ENCODE data around the gene PSMB10.

PSMB10 gene

DNA sequence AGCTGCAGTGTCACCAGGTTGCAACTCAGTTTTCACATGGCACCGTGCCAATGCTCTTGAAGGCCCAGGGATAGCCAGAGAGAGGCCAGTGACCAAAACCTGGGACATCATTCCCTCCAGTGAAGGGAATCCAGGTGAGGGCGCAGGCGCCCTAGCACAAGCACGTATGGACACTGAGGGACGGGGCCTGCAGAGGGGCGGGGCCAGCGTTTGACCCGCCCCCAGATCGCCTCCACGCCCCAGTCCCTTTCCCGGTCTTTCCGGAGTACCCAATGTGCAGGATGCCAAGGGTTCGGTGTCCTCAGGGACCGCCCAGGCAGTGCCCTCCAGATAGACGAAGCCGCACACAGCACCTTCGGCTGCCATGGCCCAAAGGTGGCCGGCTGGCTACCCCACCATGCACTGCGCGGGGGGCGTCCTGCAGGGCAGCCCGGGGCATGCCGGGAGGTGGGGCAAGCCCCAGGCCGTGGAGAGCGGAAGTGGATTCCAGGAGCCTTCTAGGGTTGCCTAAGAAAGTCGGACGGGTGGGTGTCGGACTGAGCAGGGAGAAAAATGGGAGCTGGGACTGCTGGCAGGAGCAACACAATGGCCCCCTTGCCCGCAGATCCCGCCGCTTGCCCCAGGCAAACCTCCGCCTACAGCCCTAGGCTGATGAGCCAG lies 27.1 kb upstream of the PSMB10 start:
- no peak for DNase-seq (ENCODE audit: low read depth in 2 of 2)

GRCh38 chr16:67963292-67963661 lies 26.6 kb upstream of the PSMB10 start:
- DNase-seq (ENCODE audit: low read depth in 2 of 2) = no peak

DNA sequence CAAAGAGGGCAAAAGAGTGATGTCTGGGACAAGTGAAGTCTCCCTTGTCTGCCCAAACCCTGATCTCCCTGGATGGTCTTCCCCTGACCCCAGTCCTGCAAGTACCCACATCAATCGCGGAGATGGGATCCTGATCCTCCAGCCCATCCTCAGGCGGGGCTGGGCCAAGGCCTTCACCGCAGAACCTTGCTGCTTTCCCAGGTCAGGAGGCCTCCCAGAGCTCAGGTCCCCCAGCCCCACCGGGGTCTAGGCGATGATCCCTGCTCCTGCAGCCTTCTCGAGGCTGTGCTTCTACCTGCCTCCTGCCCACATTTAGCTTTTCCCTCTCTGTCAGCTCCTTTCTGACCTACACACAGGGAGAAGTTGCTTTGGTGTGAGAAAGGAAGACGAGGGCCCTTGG lies 25.5 kb upstream of the PSMB10 start:
- no peak for DNase-seq (ENCODE audit: low read depth in 2 of 2)

DNA sequence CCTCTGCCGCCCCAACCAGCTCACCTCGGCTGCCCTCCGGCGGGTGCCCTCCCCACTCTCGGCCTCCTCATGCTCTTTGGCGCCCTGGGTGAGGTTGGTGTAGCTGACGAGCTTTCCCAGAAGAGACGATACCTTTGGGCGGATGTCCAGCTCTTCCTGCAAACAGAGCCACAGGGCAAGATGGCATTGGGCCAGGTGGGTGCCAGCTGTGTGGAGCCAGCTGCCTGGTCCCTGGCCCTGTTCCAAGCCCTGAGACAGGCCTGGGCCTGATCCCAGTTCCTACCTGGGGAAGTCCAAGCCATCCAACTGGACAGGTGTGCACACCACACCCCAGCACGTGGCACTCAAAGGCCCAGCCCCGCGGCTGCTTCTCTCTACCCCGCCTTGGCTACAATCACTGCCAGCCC lies 24.9 kb upstream of the PSMB10 start:
- DNase-seq (ENCODE audit: low read depth in 2 of 2) = no peak

DNA sequence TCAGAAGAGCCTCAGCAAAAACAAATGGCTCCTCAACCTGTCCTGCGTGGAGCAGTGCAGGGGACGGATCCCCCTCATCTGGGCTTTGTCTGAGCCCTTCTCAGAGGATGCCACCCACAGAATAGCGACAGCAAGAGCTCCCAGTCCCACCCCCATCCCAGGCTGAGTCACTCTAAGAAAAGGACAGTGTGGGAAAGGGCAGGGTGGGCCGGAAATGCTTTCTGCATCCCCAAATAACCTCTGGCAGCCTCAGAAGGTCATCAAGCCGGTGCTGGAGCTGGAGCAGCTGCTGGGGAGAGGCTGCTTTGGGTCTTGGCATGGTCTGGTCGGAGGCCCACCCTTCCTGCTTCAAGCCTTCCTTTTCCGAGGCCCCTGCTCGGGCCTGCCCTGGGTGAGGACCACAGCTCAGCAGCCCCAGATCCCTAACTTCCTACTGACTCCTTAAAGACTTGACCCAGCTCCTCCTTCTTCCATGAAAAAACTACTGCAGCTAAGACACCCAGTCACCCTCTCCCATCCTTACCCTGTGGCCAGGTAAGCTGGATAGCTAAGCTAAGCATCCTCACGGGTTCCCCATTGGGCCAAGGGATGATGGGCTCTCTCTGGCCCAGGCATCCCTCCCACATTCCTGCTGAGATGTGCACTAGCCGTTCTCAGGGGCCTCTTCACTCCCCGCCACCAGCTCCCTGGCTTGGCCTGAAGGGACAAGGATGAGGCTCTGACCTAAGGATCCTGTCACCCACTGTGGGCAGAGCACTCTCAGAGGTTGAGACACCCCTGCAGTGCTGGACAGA lies 23.1 kb upstream of the PSMB10 start:
- DNase-seq (ENCODE audit: low read depth in 2 of 2) = no peak

- no peak for DNase-seq (ENCODE audit: low read depth in 2 of 2)
Observed at GRCh38 chr16:67957622-67958021, 21.0 kb upstream of the PSMB10 start.

DNA sequence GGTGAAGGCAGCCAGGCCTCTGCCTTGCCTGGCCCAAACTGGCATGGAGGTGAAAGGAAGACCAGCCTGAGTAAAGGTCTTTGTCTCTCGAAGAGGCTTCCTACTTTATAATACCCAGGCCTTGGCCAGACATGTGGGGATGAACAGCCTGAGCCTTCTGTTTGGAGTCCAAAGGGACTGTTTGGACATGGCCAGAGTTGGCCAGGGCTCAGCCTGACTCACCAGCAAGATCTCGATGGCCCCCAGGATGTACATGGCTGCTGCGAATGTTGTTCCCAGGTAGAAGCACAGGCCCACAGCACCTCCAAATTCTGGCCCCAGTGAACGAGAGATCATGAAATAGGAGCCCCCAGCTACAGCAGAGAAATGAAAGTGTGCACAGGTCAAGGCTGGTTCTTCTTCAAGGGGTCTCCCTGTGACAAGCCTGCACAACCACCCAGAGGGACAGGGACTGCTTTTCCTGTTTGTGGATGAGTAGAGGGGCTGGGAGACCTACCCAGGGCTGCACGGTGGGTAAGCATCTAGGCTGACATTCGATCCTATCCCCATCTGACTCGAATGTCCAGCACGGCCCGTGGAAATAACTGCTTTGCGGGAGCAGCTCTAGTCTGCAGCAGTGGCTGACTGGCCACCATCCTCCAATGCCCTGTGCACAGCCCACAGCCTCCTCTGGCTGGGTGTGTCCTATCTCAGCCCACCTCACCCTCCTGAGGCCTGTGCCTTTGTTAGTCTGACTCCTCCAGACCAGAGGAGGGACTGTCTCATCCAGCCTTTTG lies 18.0 kb upstream of the PSMB10 start:
- DNase-seq (ENCODE audit: low read depth in 2 of 2) = no peak

- no peak for DNase-seq (ENCODE audit: low read depth in 2 of 2)
Observed at GRCh38 chr16:67953641-67954375, 17.2 kb upstream of the PSMB10 start.

- DNase-seq (ENCODE audit: low read depth in 2 of 2) = no peak
Observed at GRCh38 chr16:67951485-67951884, 14.8 kb upstream of the PSMB10 start.

DNA sequence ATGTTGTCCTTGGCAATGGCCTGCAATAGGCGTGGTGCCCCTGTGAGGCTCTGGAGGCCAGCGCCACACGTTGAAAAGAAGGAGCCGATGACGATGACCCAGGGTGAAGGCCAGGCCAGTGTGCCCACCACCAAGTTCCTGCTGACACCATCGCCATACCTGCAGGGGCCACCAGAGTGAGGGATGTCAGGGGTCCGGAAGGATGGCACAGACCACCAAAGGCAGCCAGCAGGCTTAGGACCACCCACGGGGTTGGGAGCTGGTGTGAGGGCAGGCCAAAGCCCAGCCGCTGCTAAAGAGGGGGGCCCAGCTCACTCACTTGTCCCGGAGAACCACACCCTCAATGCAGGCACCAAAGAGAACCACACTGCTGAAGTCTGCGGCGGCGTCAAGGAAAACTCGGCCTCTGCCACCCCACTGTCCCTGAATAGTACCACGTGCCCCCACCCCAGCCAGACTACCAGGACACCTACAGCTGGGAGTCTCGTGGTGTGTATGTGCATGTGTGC lies 13.7 kb upstream of the PSMB10 start:
- no peak for DNase-seq (ENCODE audit: low read depth in 2 of 2)

DNA sequence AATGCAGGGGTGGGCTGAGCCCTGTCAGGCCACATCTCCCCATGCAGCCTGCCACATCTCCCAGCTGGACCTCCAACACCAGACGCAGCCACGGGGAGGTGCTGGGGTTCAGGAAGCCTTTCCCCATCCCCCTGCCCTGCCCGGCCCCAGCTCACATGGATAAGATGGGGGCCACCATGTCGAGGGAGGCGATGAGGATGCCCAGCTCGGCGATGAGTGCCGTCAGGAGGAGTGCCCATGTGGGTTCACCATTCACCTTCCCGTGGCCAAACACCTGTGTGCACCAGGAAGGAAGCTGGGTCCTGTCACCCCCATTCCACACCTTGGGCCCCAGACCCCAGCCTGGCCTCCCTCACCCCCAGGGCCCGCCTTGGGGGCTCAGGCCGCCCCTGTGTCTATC lies 13.0 kb upstream of the PSMB10 start:
- DNase-seq (ENCODE audit: low read depth in 2 of 2) = no peak

- no peak for DNase-seq (ENCODE audit: low read depth in 2 of 2)
Observed at GRCh38 chr16:67948015-67948414, 11.4 kb upstream of the PSMB10 start.

DNA sequence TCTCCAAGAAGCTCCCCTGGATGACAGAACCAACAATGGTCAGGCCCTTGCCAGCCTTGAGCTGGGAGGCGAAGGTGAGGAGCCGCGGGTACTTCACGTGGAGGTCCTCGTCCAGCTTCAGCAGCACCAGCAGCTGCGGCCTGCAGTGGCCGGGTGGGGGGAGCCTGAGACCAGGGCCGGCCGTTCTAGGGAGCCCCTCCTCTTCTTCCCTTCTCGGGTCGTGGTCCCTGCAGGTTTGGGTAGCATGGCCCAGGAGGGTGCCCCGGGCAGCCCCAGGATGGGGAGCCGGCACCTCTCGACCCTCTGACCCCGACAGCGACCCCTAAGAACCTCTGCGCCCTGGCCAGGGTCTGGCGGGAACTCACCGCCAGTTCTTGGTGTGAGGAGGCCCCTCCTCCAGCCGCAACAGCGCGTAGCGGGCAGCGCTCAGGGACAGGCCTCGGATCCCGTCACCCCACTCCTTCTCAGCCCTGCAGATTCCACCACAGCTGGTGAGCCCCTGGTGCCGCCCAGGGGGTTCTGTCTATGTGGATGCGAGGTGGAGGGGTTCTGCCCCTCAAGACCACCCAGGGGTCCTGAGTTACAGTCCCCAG lies 10.4 kb upstream of the PSMB10 start:
- no peak for DNase-seq (ENCODE audit: low read depth in 2 of 2)

DNA sequence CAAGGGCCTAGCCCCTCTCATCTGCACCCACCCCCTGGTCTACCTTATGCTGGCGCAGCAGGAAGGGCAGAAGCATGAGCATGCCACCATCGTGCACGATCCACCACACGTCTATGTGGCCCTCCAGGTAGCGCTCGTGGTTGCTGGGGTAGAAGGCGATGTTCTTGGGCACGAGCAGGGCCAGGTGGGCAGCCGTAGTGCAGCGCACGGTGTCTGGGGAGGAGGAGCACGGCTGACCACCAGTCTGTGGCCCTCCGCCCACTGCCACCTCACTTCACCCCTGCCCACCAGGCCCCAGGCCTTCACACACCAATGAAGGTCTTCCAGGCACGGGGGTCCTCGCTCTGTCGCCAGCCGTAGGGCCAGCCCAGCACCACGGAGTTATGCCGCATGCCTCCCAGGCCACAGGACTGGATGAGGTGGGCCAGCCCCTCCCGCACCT lies 9.5 kb upstream of the PSMB10 start:
- no peak for DNase-seq (ENCODE audit: low read depth in 2 of 2)

- no peak for DNase-seq (ENCODE audit: low read depth in 2 of 2)
Observed at GRCh38 chr16:67945392-67945933, 8.8 kb upstream of the PSMB10 start.

DNA sequence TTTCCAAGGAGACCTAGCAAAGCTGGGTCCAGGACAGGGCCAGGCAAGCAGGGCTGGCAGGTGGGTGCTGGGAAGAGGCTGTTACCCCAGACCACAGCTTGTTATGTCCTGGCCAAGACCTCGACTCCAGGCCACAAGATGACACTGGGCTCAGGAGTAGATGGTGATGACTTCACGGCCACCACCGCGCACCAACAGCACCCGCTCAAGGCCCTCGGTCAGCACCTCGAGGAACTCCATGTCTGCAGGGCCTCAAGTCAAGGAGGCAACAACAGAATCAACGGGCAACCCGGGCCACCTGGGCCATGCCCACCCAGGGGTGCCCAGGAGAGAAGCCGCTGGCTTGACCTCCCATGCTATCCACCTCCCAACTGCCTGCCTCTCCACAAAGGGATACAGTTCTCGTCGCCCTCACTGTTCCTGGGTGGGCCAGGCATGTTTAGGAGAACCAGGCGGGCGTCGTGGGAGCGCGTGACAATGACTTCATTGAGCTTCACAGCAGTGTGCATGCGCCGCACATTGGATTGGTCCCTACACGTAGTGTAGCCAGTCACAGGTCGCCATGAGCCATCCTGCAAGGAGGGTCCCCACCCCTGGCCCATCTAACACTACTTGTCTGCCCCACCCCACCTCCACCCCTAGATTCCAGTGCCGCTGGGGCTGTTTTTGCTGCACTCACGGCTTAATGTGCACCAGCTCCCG lies 8.2 kb upstream of the PSMB10 start:
- no peak for DNase-seq (ENCODE audit: low read depth in 2 of 2)

DNA sequence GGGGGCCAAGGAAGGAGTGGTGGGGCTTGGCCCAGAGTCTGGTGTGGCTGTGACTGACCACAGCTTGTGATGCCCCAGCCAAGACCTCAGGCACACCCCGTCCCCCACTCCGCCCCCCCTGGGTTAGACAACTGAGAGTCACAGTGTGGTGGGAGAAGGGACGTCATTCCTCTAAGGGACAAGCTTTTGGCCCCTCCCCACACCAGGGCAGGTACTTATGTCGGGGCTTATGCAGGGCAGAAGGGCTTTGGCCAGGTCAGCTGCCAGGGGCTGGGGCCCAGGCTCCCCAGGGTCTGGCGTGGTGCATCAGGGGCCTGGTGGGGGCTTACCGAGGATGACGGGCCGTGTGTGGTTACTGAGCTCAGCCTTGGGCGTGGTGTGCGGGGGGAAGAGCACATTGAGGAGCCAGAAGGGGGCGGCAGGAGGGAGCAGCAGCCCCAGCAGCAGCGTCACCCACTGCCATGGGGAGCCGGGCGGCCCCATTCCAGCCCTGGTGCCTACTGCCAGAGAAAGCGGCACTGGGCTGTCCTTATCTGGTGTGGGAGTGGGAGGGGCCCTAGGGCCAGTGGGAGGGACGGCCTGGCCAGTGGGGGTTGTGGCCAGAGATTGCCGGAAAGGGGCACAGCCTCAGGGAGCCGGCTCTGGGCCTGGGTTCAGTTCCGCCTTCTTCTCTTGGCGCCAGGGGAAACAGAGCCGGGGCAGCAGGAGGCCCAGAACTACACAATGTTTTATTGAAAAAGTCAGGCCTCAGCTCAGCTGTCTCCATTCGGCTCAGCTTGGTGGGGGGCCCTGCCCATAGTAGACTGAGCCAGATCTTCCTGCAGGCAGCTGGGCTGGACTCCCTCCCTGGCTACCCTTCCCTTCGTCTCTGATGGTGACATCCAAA lies 7.2 kb upstream of the PSMB10 start, which contains the start of gene LCAT:
TSS of gene LCAT (minus strand) at position 502 of the 886 bp plus-strand sequence. CDS start at position 483, 19 bp downstream.
- DNase-seq (ENCODE audit: low read depth in 2 of 2) = no peak

GRCh38 chr16:67943256-67943618 lies 6.6 kb upstream of the PSMB10 start:
- DNase-seq (ENCODE audit: low read depth in 2 of 2) = no peak

DNA sequence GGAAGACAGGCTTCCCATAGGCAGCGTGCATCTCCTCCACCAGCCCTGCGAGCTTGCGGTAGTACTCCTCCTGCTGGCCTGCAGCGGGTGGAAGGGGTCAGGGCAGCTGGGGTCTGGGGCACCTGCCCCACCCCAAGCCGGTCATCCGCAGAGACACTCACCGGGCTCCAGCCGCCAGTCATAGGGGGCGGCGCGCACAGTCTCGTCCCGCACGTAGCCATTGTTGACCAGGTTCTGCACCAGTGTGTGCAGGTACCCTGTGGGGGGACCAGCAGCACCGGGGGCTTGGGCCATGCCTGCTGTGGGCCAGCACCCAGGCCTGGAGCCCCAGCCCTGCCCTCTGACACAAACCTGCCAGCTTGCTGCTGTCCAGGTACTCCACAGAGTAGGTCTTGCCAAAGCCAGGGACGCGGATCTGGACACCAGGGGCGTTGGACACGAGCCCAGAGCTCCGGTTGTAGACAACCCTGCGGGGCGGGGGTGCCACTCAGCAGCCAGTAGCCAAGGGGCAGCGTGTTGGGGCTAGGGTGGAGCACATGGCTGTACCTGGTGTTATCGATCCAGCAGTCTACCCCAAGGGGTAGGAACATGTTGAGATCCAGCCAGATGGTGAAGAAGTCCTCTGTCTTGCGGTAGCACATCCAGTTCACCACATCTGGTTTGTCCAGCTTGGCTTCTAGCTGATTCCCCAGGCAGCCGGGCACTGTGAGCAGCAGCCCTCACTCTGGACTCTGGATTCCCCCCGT lies 6.0 kb upstream of the PSMB10 start:
- no peak for DNase-seq (ENCODE audit: low read depth in 2 of 2)

Measured in fibroblast of skin of left quadriceps (primary cell).